HepG2 (cell line): ENCODE data around the gene BIRC3. TPM values are rescaled to one million over a fixed set of nuclear protein-coding genes. Genes with fewer than 3 reads are reported as not detected.

Experiments used
- ATAC-seq: fragments of 200-7000 bp; cut with Tn5 transposase; 3 replicates; pipeline ENCODE4 v1.9.1; 2020; ENCODE audit warnings: mild to moderate bottlenecking, moderate library complexity
- BruUV-seq: library from RNA; stranded (reverse); fragments of 400-500 nt; replicated peaks from 2 replicates; lab custom pipeline; 2021; lab: Mats Ljungman, UMichigan
- CTCF ChIA-PET: fragments of 300-600 bp; formaldehyde crosslinking; extraction: SDS; loops from one replicate; lab custom pipeline; 2021; ENCODE audit warnings: low total read pairs, inconsistent platforms, low intra/inter-chr PET ratio; lab: Yijun Ruan, JAX
- POLR2A ChIA-PET: fragments of 350-600 bp; sonication (Branson Sonifier 250); formaldehyde crosslinking; loops from one replicate; lab custom pipeline; 2020; ENCODE audit warnings: antibody characterized with exemption, inconsistent platforms; lab: Yijun Ruan, JAX
- DNase-seq: peaks from one replicate; pipeline ENCODE4 v3.0.0-alpha.2; 2015; ENCODE audit warnings: low spot score
- FAIRE-seq: peaks from 3 replicates; lab custom pipeline; 2011; peaks lifted over from hg19 to GRCh38; lab: Jason Lieb, UNC
- H2AFZ ChIP-seq: one replicate; pipeline ENCODE4 v1.6.1; 2011; ENCODE audit warnings: low read length, inconsistent platforms
- H3K27ac ChIP-seq: fragments of 300-600 bp; 3 replicates; pipeline ENCODE4 v1.8.0; 2011; ENCODE audit warnings: mixed run types, mild to moderate bottlenecking, mixed read lengths, low read length, inconsistent platforms; ENCODE audit not compliant: insufficient read depth; ENCODE audit errors: extremely low read length
- H3K27me3 ChIP-seq, 2 experiments: fragments of 200-600 bp in 1 of 2; 2 replicates in 1 of 2; 3 replicates in 1 of 2; pipeline versions ENCODE4 v1.6.0 to v1.8.0; 2011; ENCODE audit warnings: low read length in 2 of 2, mild to moderate bottlenecking in 2 of 2, moderate library complexity in 2 of 2, inconsistent platforms in 1 of 2; ENCODE audit not compliant: insufficient read depth in 2 of 2, control insufficient read depth in 1 of 2
- H3K36me3 ChIP-seq, 2 experiments: fragments of 200-600 bp in 1 of 2; replicated peaks in 1 of 2; 2 replicates in 1 of 2; 3 replicates in 1 of 2; pipeline versions ENCODE4 v1.5.1 to v1.8.0; 2011; ENCODE audit warnings: low read length in 2 of 2, inconsistent platforms in 1 of 2; ENCODE audit not compliant: insufficient read depth in 2 of 2, control insufficient read depth in 1 of 2
- H3K4me1 ChIP-seq: 2 replicates; pipeline ENCODE4 v1.5.1; 2012; ENCODE audit warnings: low read length, inconsistent platforms; ENCODE audit not compliant: insufficient read depth
- H3K4me2 ChIP-seq: 2 replicates; pipeline ENCODE4 v1.6.0; 2011; ENCODE audit warnings: low read depth, low read length, inconsistent platforms
- H3K4me3 ChIP-seq, 3 experiments: fragments of 200-600 bp in 1 of 3; sonication (generic), shearing (Covaris generic) in 1 of 3; replicated peaks in 1 of 3; 2 replicates each; pipeline ENCODE4 v1.5.1; 2011 to 2016; ENCODE audit warnings: low read length in 3 of 3, inconsistent platforms in 2 of 3, low read depth in 2 of 3, mild to moderate bottlenecking in 2 of 3, control low read depth in 1 of 3, mixed read lengths in 1 of 3; ENCODE audit not compliant: insufficient read depth in 1 of 3
- H3K79me2 ChIP-seq: one replicate; pipeline ENCODE4 v1.6.1; 2011; ENCODE audit warnings: low read length, inconsistent platforms; ENCODE audit not compliant: insufficient read depth
- H3K9ac ChIP-seq: 2 replicates; pipeline ENCODE4 v1.6.0; 2011; ENCODE audit warnings: mild to moderate bottlenecking, low read depth, low read length, inconsistent platforms; ENCODE audit not compliant: insufficient read depth
- H3K9me3 ChIP-seq: 2 replicates; pipeline ENCODE4 v1.5.1; 2012; ENCODE audit warnings: mild to moderate bottlenecking, low read length
- H4K20me1 ChIP-seq: 2 replicates; pipeline ENCODE4 v1.6.0; 2011; ENCODE audit warnings: inconsistent platforms, mild to moderate bottlenecking, low read length, moderate library complexity; ENCODE audit not compliant: insufficient read depth
- ATF4 ChIP-seq, 2 experiments: fragments of 450-650 bp in 1 of 2; sonication (generic) in 1 of 2; formaldehyde crosslinking; IDR thresholded peaks; 2 replicates each; pipeline versions ENCODE4 v1.5.0 to v1.8.0; 2020 to 2022; ENCODE audit warnings: mild to moderate bottlenecking in 1 of 2, missing genetic modification reagents in 1 of 2
- BRF2 ChIP-seq: sonication (generic); formaldehyde crosslinking; IDR thresholded peaks from 2 replicates; pipeline ENCODE4 v1.8.1; 2022; ENCODE audit warnings: mild to moderate bottlenecking, missing genetic modification reagents
- KLF15 ChIP-seq: sonication (generic); formaldehyde crosslinking; IDR thresholded peaks from 2 replicates; pipeline ENCODE4 v1.8.1; 2023; ENCODE audit warnings: borderline replicate concordance, mild to moderate bottlenecking, inconsistent platforms, missing genetic modification reagents, mixed read lengths
- MAFF ChIP-seq: IDR thresholded peaks from 2 replicates; pipeline ENCODE4 v1.6.1; 2011; ENCODE audit warnings: low read depth, low read length, improper control_type of control experiment
- ZFP36L2 ChIP-seq: sonication (generic); formaldehyde crosslinking; IDR thresholded peaks from 2 replicates; pipeline ENCODE4 v1.4.0; 2020; ENCODE audit warnings: missing genetic modification reagents
- WGBS: methylation state at CpG from one replicate; pipeline ENCODE4 v1.1.6; 2017; ENCODE audit warnings: low lambda C conversion rate; 5-methylcytosine and 5-hydroxymethylcytosine counted together
- in situ Hi-C: cut with HindIII; loops from 2 replicates; pipeline ENCODE4 v1.10.0; 2017; ENCODE audit warnings: low pct_unique_long_range_greater_than_20kb; ENCODE audit not compliant: extremely low pct_ligation_motif_present
- intact Hi-C: fragments of 100-400 bp; cut with micrococcal nuclease; formaldehyde crosslinking; loops from one replicate; pipeline ENCODE4 v1.10.0; 2022; ENCODE audit not compliant: unreplicated experiment
- polyA plus RNA-seq, 8 experiments: library from polyadenylated mRNA; depleted of rRNA in 3 of 8; stranded (reverse) in 7 of 8; unstranded in 1 of 8; fragments of >200 nt; fragmentation: Illumina TruSeq in 4 of 8; extraction: Trizol in 4 of 8; gene quantifications; 2 replicates each; pipeline versions ENCODE4 v1.2.1 to v1.2.3, GENCODE V29; 2011 to 2016; ENCODE audit warnings: low read depth in 4 of 8, missing spikeins in 1 of 8, mixed read lengths in 1 of 8; ENCODE audit not compliant: insufficient read depth in 1 of 8
- total RNA-seq, 5 experiments: library from RNA; depleted of rRNA; stranded (reverse); fragments of >200 nt; fragmentation: Illumina TruSeq; extraction: Trizol; gene quantifications; 2 replicates each; pipeline ENCODE4 v1.2.3, GENCODE V29; 2016; ENCODE audit warnings: low read depth in 1 of 5

The BIRC3 gene
- total and polyA plus RNA-seq, 2 of the 13 experiments (the other 11 are each of a cell fraction or from before 2014, with no cell fraction given) = 0.41 to 4.2 TPM

DNA sequence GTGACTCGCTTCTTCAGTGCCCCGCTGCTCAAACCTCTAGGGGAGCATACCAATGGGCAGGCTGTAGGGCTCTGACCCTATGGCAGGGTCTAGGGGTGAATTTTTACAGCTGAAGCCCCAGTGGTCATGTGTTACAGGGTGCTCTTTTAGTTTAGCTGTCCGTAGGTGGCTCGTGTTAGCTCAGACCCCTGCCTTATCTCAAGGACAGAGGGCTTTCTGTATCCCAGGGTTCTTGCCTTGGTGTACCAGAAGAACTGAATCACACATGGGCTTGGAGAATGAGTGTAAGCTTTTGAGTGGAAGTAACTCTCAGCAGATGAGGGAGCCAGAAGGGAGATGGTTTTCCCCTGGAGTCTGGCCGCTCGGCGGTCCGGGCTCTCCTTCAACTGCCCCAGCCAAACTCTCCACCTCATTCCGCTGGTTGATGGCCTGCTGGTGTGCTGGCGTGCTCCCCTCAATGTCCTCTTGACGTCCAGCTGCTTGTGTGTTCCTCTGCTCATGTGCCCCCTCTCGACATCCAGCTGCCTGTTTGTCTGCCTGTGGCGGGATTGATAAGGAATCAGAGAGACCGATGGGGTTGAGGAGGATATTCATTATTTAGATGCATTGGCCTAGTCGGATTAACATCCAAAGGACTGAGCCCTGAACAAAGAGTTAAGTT lies 67.3 kb downstream of the BIRC3 start:
- in situ Hi-C loops (loop anchor here (5.0 kb wide), 1 partner anchor 113 kb away; no protein-coding TSS in a partner anchor), intact Hi-C loops (no loop called here)
- Histone ChIP-seq H4K20me1 (no peaks in the 10 kb centered on the region), H3K4me2 (no peak overlapping the region), H3K79me2 (no peaks in the 10 kb centered on the region), H3K27ac (no peak overlapping the region), H2AFZ (no peak overlapping the region), H3K9me3 (no peaks in the 10 kb centered on the region), H3K36me3 (peaks cover 4 to 31% of the 10 kb centered on the region in 2 experiments; a peak in 4 of 5 replicates), H3K4me3 (no peak overlapping the region), H3K4me1 (no peaks in the 10 kb centered on the region), H3K9ac (no peak overlapping the region), H3K27me3 (no peaks in the 10 kb centered on the region)
- ATAC-seq (no peak; the same call in 2 of the 3 replicates), DNase-seq (no peak), FAIRE-seq (no peak)
- WGBS = 97% methylated on average over 15 of the region's 15 CpGs
- ChIA-PET CTCF (no interaction called here), POLR2A (no interaction called here)
- TF ChIP-seq BRF2 (CRISPR knock-in tag) (no peak), MAFF (no peak), ZFP36L2 (CRISPR knock-in tag) (no peak), ATF4 (CRISPR knock-in tag; IDR thresholded peaks at IDR 0.05) (no peak), KLF15 (CRISPR knock-in tag) (no peak)
- BruUV-seq = no TSS peak
